ENCODE results near the gene CXXC1.
"Not testable (repeated sequence)": the region's sequence is repeated elsewhere in the genome, so short reads cannot be mapped to it uniquely, and the experiment has no call there.

The CXXC1 gene

DNA sequence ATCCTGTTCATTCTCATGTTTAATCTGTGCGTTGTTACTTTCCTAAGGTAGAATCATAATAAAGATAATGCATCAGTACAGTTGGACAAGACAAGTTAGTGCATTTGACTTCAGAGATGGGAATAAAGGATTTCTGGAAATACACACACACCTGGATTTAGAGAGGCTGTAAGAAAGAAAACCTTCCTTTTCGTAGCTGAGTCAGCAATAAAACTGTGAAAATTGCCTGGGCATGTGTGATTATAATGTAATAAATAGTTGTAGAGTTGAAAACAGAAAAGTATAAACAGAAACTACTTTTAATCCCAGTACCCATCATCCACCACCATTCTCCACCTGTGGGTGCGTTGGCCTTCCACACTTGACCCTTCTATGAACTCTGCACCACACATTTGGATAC, 36.6 kb downstream of the CXXC1 start:
- H3K4me3 Mint-ChIP-seq = no peak overlapping the region
- DNase-seq (ENCODE audit: low spot score in 2 of 2) (no peak), ATAC-seq (replicated peaks; ENCODE audit: extremely low read depth, poor library complexity, severe bottlenecking) (no peak)
- H3K9me3 Mint-ChIP-seq = no peaks in the 10 kb centered on the region
- no peak overlapping the region for H3K27ac Mint-ChIP-seq (ENCODE audit: low read depth)
- no peaks in the 10 kb centered on the region for H3K27me3 Mint-ChIP-seq
- H3K36me3 Mint-ChIP-seq (ENCODE audit: insufficient read depth) = peaks cover 1% of the 10 kb centered on the region
- no peaks in the 10 kb centered on the region for H3K4me1 Mint-ChIP-seq

DNA sequence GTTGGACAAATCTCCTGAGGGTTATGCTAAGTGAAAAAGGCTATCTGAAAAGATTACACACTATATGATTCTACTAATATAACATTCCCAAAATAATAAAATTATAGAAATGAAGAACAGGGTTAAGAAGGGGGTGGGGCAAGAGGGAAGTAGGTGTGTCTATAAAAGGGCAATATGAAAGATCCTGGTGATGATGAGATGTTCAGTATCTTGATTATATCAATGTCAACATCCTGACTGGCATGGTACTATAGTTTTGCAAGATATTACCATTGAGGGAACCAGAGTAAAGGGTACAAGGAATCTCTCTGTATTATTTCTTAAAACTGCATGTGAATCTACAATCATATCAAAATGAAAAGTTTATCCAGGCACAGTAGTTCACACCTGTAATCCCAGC, 37.9 kb downstream of the CXXC1 start:
- Mint-ChIP-seq H3K4me1 (no peaks in the 10 kb centered on the region), H3K36me3 (ENCODE audit: insufficient read depth) (peaks cover 1% of the 10 kb centered on the region), H3K27me3 (no peaks in the 10 kb centered on the region), H3K4me3 (no peak overlapping the region), H3K9me3 (no peaks in the 10 kb centered on the region), H3K27ac (ENCODE audit: low read depth) (no peak overlapping the region)
- ATAC-seq (replicated peaks; ENCODE audit: extremely low read depth, poor library complexity, severe bottlenecking) (no peak), DNase-seq (ENCODE audit: low spot score in 2 of 2) (no peak)

DNA sequence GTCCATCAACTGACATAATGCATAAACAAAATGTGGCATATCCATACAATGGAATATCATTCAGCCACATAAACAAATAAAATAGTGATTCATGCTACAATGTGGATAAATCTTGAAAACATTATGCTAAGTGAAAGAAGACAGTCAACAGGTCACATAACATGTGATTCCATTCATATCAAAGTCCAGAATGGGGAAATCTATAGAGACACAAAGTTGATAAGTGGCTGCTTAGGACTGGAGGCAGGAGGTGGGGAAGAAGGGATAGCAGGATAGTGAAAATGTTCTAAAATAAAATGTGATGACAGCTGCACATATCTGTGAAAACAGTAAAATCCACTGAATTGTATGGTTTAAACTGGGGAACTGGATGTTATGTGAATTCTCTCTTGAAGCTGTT, 39.9 kb downstream of the CXXC1 start:
- Mint-ChIP-seq H3K4me3 (no peak overlapping the region), H3K27me3 (no peaks in the 10 kb centered on the region), H3K27ac (ENCODE audit: low read depth) (no peak overlapping the region), H3K9me3 (no peaks in the 10 kb centered on the region), H3K4me1 (no peaks in the 10 kb centered on the region), H3K36me3 (ENCODE audit: insufficient read depth) (peaks cover 1% of the 10 kb centered on the region)
- DNase-seq (ENCODE audit: low spot score in 2 of 2) (no peak), ATAC-seq (replicated peaks; ENCODE audit: extremely low read depth, poor library complexity, severe bottlenecking) (no peak)

DNA sequence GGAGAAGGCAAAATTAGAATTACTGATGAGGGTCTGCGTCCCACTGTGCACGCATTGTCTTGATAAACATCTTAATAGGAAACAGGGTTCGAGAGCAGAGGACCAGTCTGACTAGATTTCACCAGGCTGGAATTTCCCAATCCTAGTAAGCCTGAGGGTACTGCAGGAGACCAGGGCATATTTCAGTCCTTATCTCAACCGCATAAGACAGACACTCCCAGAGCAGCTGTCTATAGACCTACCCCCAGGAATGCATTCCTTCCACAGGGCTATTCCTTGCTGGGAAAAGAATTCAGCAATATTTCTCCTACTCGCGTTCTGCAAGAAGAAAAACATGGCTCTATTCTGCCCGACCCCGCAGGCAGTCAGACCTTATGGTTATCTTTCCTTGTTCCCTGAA, 45.7 kb downstream of the CXXC1 start:
- H3K27ac Mint-ChIP-seq (ENCODE audit: low read depth); ATAC-seq (replicated peaks; ENCODE audit: extremely low read depth, poor library complexity, severe bottlenecking); H3K4me1 Mint-ChIP-seq; H3K4me3 Mint-ChIP-seq; DNase-seq (ENCODE audit: low spot score in 2 of 2); H3K36me3 Mint-ChIP-seq (ENCODE audit: insufficient read depth); H3K9me3 Mint-ChIP-seq: not testable (repeated sequence)
- H3K27me3 Mint-ChIP-seq = peaks cover 34% of the 10 kb centered on the region

DNA sequence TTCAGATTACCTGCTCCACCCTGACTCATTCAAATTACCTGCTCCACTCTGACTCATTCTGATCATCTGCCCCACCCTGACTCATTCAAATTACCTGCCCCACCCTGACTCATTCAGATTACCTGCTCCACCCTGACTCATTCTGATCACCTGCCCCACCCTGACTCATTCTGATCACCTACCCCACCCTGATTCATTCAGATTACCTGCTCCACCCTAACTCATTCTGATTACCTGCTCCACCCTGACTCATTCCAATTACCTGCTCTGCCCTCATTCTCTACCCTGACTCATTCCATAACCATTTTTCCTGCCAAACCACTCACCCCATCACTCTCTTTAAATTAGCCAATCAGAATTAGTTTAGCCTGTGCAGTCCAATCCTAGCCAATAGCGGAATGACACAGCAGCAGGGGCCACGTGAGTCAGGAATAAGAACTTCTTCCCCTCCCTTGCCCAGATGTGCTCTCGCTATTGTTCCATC, 47.4 kb downstream of the CXXC1 start:
- H3K27ac Mint-ChIP-seq (ENCODE audit: low read depth) = no peak overlapping the region
- peaks cover 46% of the 10 kb centered on the region for H3K27me3 Mint-ChIP-seq
- H3K9me3 Mint-ChIP-seq = peaks cover 9% of the 10 kb centered on the region
- H3K4me3 Mint-ChIP-seq = no peak overlapping the region
- H3K36me3 Mint-ChIP-seq (ENCODE audit: insufficient read depth) = no peaks in the 10 kb centered on the region
- no peak for DNase-seq (ENCODE audit: low spot score in 2 of 2)
- H3K4me1 Mint-ChIP-seq = no peaks in the 10 kb centered on the region
- ATAC-seq (replicated peaks; ENCODE audit: extremely low read depth, poor library complexity, severe bottlenecking) = no peak

DNA sequence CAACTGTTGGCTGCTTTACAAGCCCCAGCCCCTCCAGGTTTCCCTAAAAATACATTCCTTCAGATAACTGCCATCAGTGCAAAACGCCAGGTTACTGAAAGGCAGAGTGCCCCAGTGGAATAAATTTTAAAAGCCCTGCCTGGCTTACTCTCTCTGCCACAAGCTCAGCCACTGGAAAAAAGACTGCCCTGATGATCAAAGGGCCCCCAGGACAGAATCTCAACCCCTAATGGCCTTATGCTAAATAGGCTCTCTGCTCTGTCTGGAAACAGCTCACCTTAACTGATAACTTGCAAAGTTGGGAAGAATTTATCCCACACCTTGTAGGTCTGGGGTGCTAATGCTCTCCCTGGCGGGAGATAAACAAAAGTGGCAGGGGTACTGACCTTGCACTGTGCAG, 55.1 kb downstream of the CXXC1 start:
- DNase-seq (ENCODE audit: low spot score in 2 of 2) (no peak), ATAC-seq (replicated peaks; ENCODE audit: extremely low read depth, poor library complexity, severe bottlenecking) (no peak)
- Mint-ChIP-seq H3K27ac (ENCODE audit: low read depth) (no peak overlapping the region), H3K36me3 (ENCODE audit: insufficient read depth) (no peaks in the 10 kb centered on the region), H3K27me3 (peaks cover 53% of the 10 kb centered on the region), H3K4me1 (no peaks in the 10 kb centered on the region), H3K4me3 (no peak overlapping the region), H3K9me3 (no peaks in the 10 kb centered on the region)

Data from central memory CD8-positive, alpha-beta T cell (primary cell).